ENCODE measurements around the gene TAP1.

TAP1 gene

GRCh38 chr6:32853541-32854375 lies at the start of gene TAP1, which contains the start of gene PSMB9:
Gene TAP1, minus strand, starts transcription at chr6:32853704. Its CDS starts 68 bp downstream, at chr6:32853636.
Gene PSMB9, plus strand, starts transcription at chr6:32854192. Its CDS starts 38 bp downstream, at chr6:32854230.
- H3K36me3 ChIP-seq (ENCODE audit: control insufficient read depth, low read depth, low read length) = no peaks in the 10 kb centered on the region
- H3K9ac ChIP-seq (ENCODE audit: low read length) = peak within 1 kb of the TSS; percentile 37
- no peaks in the 10 kb centered on the region for H3K4me1 ChIP-seq (ENCODE audit: control insufficient read depth, low read depth, low read length)
- peak within 1 kb of the TSS; percentile 81 for H3K4me3 ChIP-seq (ENCODE audit: low read length)
- H3K27ac ChIP-seq (ENCODE audit: low read length) = no peak within 1 kb of the TSS
- peaks cover 64% of the 10 kb centered on the region for H3K27me3 ChIP-seq (ENCODE audit: control insufficient read depth, insufficient read depth, low read length)
- H3K9me3 ChIP-seq (ENCODE audit: control insufficient read depth, low read depth, low read length) = no peaks in the 10 kb centered on the region

- no peaks in the 10 kb centered on the region for H3K36me3 ChIP-seq (ENCODE audit: control insufficient read depth, low read depth, low read length)
- no peak overlapping the region for H3K27ac ChIP-seq (ENCODE audit: low read length)
- H3K4me1 ChIP-seq (ENCODE audit: control insufficient read depth, low read depth, low read length) = peaks cover 5% of the 10 kb centered on the region
- peak overlapping the region; percentile 91 for H3K4me3 ChIP-seq (ENCODE audit: low read length)
- peak overlapping the region; percentile 74 for H3K9ac ChIP-seq (ENCODE audit: low read length)
- H3K27me3 ChIP-seq (ENCODE audit: control insufficient read depth, insufficient read depth, low read length) = no peaks in the 10 kb centered on the region
- no peaks in the 10 kb centered on the region for H3K9me3 ChIP-seq (ENCODE audit: control insufficient read depth, low read depth, low read length)
Measured at GRCh38 chr6:32895006-32895345, 41.5 kb upstream of the TAP1 start.

GRCh38 chr6:32894085-32895005 lies 40.8 kb upstream of the TAP1 start:
- no peak overlapping the region for H3K27ac ChIP-seq (ENCODE audit: low read length)
- no peaks in the 10 kb centered on the region for H3K9me3 ChIP-seq (ENCODE audit: control insufficient read depth, low read depth, low read length)
- H3K9ac ChIP-seq (ENCODE audit: low read length) = peak overlapping the region; percentile 74
- no peaks in the 10 kb centered on the region for H3K36me3 ChIP-seq (ENCODE audit: control insufficient read depth, low read depth, low read length)
- peaks cover 5% of the 10 kb centered on the region for H3K4me1 ChIP-seq (ENCODE audit: control insufficient read depth, low read depth, low read length)
- H3K4me3 ChIP-seq (ENCODE audit: low read length) = peak overlapping the region; percentile 91
- H3K27me3 ChIP-seq (ENCODE audit: control insufficient read depth, insufficient read depth, low read length) = no peaks in the 10 kb centered on the region

- no peak overlapping the region for H3K9ac ChIP-seq (ENCODE audit: low read length)
- H3K4me3 ChIP-seq (ENCODE audit: low read length) = no peak overlapping the region
- no peaks in the 10 kb centered on the region for H3K27me3 ChIP-seq (ENCODE audit: control insufficient read depth, insufficient read depth, low read length)
- no peaks in the 10 kb centered on the region for H3K36me3 ChIP-seq (ENCODE audit: control insufficient read depth, low read depth, low read length)
- H3K9me3 ChIP-seq (ENCODE audit: control insufficient read depth, low read depth, low read length) = no peaks in the 10 kb centered on the region
- peaks cover 5% of the 10 kb centered on the region for H3K4me1 ChIP-seq (ENCODE audit: control insufficient read depth, low read depth, low read length)
- H3K27ac ChIP-seq (ENCODE audit: low read length) = no peak overlapping the region
Measured at GRCh38 chr6:32890831-32891230, 37.3 kb upstream of the TAP1 start.

- Histone ChIP-seq H3K4me3 (ENCODE audit: low read length) (no peak overlapping the region), H3K9me3 (ENCODE audit: control insufficient read depth, low read depth, low read length) (no peaks in the 10 kb centered on the region), H3K9ac (ENCODE audit: low read length) (no peak overlapping the region)
Measured at GRCh38 chr6:32889533-32889932, 36.0 kb upstream of the TAP1 start.

GRCh38 chr6:32888576-32888975 lies 35.1 kb upstream of the TAP1 start:
- Histone ChIP-seq H3K4me3 (ENCODE audit: low read length) (no peak overlapping the region), H3K36me3 (ENCODE audit: control insufficient read depth, low read depth, low read length) (no peaks in the 10 kb centered on the region), H3K9me3 (ENCODE audit: control insufficient read depth, low read depth, low read length) (no peaks in the 10 kb centered on the region), H3K27me3 (ENCODE audit: control insufficient read depth, insufficient read depth, low read length) (no peaks in the 10 kb centered on the region), H3K9ac (ENCODE audit: low read length) (no peak overlapping the region), H3K4me1 (ENCODE audit: control insufficient read depth, low read depth, low read length) (no peaks in the 10 kb centered on the region), H3K27ac (ENCODE audit: low read length) (no peak overlapping the region)

More at GRCh38 chr6:32889533-32889932, 36.0 kb upstream of the TAP1 start:
- H3K4me1 ChIP-seq (ENCODE audit: control insufficient read depth, low read depth, low read length) = no peaks in the 10 kb centered on the region
- no peaks in the 10 kb centered on the region for H3K27me3 ChIP-seq (ENCODE audit: control insufficient read depth, insufficient read depth, low read length)
- H3K27ac ChIP-seq (ENCODE audit: low read length) = no peak overlapping the region
- H3K36me3 ChIP-seq (ENCODE audit: control insufficient read depth, low read depth, low read length) = no peaks in the 10 kb centered on the region

- H3K9me3 ChIP-seq (ENCODE audit: control insufficient read depth, low read depth, low read length) = no peaks in the 10 kb centered on the region
Measured at GRCh38 chr6:32887616-32888015, 34.1 kb upstream of the TAP1 start.

GRCh38 chr6:32886681-32887383 lies 33.3 kb upstream of the TAP1 start:
- Histone ChIP-seq H3K27ac (ENCODE audit: low read length) (no peak overlapping the region), H3K36me3 (ENCODE audit: control insufficient read depth, low read depth, low read length) (no peaks in the 10 kb centered on the region), H3K4me3 (ENCODE audit: low read length) (no peak overlapping the region), H3K9me3 (ENCODE audit: control insufficient read depth, low read depth, low read length) (no peaks in the 10 kb centered on the region), H3K4me1 (ENCODE audit: control insufficient read depth, low read depth, low read length) (no peaks in the 10 kb centered on the region), H3K27me3 (ENCODE audit: control insufficient read depth, insufficient read depth, low read length) (no peaks in the 10 kb centered on the region), H3K9ac (ENCODE audit: low read length) (no peak overlapping the region)

More at GRCh38 chr6:32887616-32888015, 34.1 kb upstream of the TAP1 start:
- Histone ChIP-seq H3K36me3 (ENCODE audit: control insufficient read depth, low read depth, low read length) (no peaks in the 10 kb centered on the region), H3K4me1 (ENCODE audit: control insufficient read depth, low read depth, low read length) (no peaks in the 10 kb centered on the region), H3K27ac (ENCODE audit: low read length) (no peak overlapping the region), H3K27me3 (ENCODE audit: control insufficient read depth, insufficient read depth, low read length) (no peaks in the 10 kb centered on the region), H3K9ac (ENCODE audit: low read length) (no peak overlapping the region), H3K4me3 (ENCODE audit: low read length) (no peak overlapping the region)

GRCh38 chr6:32885698-32886286 lies 32.3 kb upstream of the TAP1 start:
- Histone ChIP-seq H3K4me1 (ENCODE audit: control insufficient read depth, low read depth, low read length) (no peaks in the 10 kb centered on the region), H3K9ac (ENCODE audit: low read length) (no peak overlapping the region), H3K36me3 (ENCODE audit: control insufficient read depth, low read depth, low read length) (no peaks in the 10 kb centered on the region), H3K27me3 (ENCODE audit: control insufficient read depth, insufficient read depth, low read length) (no peaks in the 10 kb centered on the region), H3K27ac (ENCODE audit: low read length) (no peak overlapping the region), H3K4me3 (ENCODE audit: low read length) (no peak overlapping the region), H3K9me3 (ENCODE audit: control insufficient read depth, low read depth, low read length) (no peaks in the 10 kb centered on the region)

- no peaks in the 10 kb centered on the region for H3K27me3 ChIP-seq (ENCODE audit: control insufficient read depth, insufficient read depth, low read length)
Measured at GRCh38 chr6:32883789-32884188, 30.3 kb upstream of the TAP1 start.

GRCh38 chr6:32882879-32883250 lies 29.4 kb upstream of the TAP1 start:
- no peaks in the 10 kb centered on the region for H3K4me1 ChIP-seq (ENCODE audit: control insufficient read depth, low read depth, low read length)
- no peak overlapping the region for H3K27ac ChIP-seq (ENCODE audit: low read length)
- H3K27me3 ChIP-seq (ENCODE audit: control insufficient read depth, insufficient read depth, low read length) = no peaks in the 10 kb centered on the region
- H3K9ac ChIP-seq (ENCODE audit: low read length) = no peak overlapping the region
- no peaks in the 10 kb centered on the region for H3K9me3 ChIP-seq (ENCODE audit: control insufficient read depth, low read depth, low read length)
- no peak overlapping the region for H3K4me3 ChIP-seq (ENCODE audit: low read length)
- H3K36me3 ChIP-seq (ENCODE audit: control insufficient read depth, low read depth, low read length) = no peaks in the 10 kb centered on the region

More at GRCh38 chr6:32883789-32884188, 30.3 kb upstream of the TAP1 start:
- Histone ChIP-seq H3K9ac (ENCODE audit: low read length) (no peak overlapping the region), H3K4me1 (ENCODE audit: control insufficient read depth, low read depth, low read length) (no peaks in the 10 kb centered on the region), H3K9me3 (ENCODE audit: control insufficient read depth, low read depth, low read length) (no peaks in the 10 kb centered on the region), H3K36me3 (ENCODE audit: control insufficient read depth, low read depth, low read length) (no peaks in the 10 kb centered on the region), H3K4me3 (ENCODE audit: low read length) (no peak overlapping the region), H3K27ac (ENCODE audit: low read length) (no peak overlapping the region)

Data from iPS-18a (cell line).